ENCODE measurements around the gene JAK3.

GRCh38 chr19:17866964-17867486 is 19.2 kb upstream of the JAK3 start:
- TF ChIP-seq CTCF (IDR thresholded peaks at IDR 0.05) (no peak), POLR2A (IDR thresholded peaks at IDR 0.05) (no peak)

Data from body of pancreas (tissue), 4 donors.